VCaP (cell line): Measurements from ENCODE around the gene LPIN1.

ENCODE experiments used
- H3K27ac ChIP-seq: fragments of 450-650 bp; 2 replicates; pipeline ENCODE4 v1.5.1; 2017
- TF ChIP-seq, protein P1 (sequence below): fragments of 450-650 bp; conservative IDR thresholded peaks from 2 replicates; pipeline ENCODE4 v1.5.1; 2017; ENCODE audit warnings: mild to moderate bottlenecking, moderate library complexity

LPIN1 gene

DNA sequence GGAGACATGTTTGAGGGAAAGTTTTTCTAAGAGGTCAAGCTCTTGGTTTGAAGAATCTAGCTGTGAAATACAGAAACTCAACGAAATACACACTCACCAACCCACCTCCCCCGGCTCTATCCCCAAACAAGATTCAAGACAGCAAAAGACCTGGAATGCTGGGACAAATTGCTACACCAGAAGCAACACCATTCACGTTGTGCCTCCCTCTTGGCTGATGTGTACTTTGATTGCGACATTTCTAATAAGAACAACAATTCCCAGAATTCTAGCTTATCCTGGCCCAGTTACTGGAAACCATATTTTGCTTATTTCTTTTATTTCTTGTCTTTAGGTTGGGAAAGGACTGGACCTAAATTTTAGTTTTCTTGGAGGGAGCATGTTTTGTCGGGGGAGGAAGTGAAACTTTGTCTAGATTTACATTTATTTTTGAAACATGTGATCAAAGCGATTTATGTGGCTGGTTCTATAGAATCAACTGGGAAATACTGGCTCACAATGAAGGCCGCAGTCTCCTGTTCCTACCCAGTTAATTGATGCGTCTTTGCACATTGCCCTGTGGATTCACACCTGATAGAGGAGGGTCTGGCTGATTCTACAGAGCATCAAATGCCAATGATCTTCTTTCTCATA, 29.6 kb upstream of the LPIN1 start:
- no peak overlapping the region for H3K27ac ChIP-seq
- TF ChIP-seq, protein P1, sequence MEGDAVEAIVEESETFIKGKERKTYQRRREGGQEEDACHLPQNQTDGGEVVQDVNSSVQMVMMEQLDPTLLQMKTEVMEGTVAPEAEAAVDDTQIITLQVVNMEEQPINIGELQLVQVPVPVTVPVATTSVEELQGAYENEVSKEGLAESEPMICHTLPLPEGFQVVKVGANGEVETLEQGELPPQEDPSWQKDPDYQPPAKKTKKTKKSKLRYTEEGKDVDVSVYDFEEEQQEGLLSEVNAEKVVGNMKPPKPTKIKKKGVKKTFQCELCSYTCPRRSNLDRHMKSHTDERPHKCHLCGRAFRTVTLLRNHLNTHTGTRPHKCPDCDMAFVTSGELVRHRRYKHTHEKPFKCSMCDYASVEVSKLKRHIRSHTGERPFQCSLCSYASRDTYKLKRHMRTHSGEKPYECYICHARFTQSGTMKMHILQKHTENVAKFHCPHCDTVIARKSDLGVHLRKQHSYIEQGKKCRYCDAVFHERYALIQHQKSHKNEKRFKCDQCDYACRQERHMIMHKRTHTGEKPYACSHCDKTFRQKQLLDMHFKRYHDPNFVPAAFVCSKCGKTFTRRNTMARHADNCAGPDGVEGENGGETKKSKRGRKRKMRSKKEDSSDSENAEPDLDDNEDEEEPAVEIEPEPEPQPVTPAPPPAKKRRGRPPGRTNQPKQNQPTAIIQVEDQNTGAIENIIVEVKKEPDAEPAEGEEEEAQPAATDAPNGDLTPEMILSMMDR, result no peak

DNA sequence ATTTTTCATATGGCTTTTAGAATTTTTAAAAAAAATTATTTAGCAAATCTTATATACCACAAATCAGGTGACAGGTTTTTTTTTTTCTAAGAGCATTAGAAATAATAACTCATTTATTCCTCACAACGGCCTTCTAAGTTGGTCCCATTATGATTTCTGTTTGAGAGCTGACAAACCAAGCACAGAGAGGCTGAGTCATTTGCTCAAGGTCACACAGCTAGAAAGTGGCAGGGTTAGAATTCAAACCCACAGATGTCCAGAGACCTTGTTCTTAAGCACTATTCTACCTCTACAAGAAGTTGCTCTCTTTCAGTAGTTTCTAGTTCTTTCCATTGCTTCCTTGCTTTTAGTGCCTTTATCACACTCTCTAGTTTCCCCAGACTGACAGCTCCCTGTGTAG, 28.8 kb upstream of the LPIN1 start:
- TF ChIP-seq, protein P1, result no peak
- no peak overlapping the region for H3K27ac ChIP-seq

DNA sequence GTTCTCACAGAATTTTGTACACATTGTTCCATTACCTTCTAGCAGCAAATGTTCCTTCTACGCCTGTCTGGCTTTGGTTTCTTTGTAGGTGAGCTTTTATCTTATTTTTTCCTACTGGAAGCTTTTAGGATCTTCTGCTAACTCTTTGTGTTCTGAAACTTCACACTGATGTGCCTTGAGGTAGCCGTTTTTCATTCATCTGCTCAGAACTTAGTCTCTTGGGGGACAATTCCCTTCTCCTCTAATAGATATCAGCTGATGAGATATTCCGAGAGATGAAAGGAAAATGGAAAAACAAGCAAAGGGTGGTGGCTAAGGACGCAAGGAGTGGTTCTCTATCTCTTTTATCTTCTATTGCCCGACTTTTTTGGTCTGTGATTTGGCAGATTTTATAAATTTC, 27.8 kb upstream of the LPIN1 start:
- TF ChIP-seq, protein P1, result no peak
- H3K27ac ChIP-seq, result no peak overlapping the region

DNA sequence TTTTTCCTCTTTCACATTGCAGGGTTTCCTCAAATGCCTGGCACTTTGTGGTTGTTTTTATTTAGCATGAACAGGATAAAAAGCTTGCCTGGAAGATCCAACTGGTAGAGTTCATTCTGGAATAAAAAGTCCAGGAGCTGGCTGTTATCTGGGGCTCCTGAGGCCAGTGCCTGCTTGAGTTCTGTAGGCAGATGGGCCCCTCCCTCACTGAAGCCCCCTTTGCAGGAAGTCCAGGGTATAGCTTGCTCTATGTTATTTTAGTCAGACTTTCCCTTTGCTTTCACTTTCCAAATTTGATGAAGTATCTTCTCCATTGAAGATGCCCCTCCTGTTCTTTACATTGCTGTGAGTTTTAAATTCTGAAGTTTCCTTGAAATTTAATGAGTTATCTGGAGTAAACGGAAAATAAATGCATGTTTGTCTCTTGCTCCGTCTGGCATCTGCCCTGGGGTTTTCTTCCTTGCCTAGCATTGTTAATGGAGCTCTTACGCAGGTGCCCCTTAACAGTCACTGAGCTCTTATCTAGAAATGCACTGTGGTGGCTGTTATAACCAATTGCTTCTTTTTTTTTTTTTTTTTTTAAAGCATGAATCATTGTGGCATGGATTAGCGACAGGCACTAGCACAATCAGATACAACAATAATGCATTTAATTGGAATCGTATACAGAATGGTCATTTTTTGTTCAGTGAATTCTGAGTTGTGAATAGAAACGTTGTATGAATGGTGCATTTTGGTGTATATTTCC, 27.0 kb upstream of the LPIN1 start:
- H3K27ac ChIP-seq, result no peak overlapping the region
- TF ChIP-seq, protein P1, result no peak

DNA sequence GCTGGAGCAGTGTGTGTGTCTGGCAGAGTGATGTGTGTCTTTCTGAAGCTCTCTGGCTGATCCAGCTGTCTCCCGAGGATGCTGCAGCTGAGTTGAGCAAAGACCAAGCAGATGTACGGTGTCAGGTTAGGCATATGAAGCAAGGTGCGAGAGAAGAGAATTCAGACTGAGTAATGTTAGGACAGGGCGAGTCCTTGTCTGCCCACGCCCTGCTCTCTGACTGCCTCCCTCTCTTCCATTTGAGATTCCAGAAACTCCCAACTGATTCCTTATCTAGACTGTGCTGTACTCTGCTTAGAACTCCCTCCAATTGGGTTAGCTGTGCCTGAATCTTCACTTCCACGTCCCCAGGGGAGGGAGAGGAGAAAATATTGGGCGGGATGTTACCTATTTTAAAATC, 25.7 kb upstream of the LPIN1 start:
- no peak overlapping the region for H3K27ac ChIP-seq
- TF ChIP-seq, protein P1, result no peak

DNA sequence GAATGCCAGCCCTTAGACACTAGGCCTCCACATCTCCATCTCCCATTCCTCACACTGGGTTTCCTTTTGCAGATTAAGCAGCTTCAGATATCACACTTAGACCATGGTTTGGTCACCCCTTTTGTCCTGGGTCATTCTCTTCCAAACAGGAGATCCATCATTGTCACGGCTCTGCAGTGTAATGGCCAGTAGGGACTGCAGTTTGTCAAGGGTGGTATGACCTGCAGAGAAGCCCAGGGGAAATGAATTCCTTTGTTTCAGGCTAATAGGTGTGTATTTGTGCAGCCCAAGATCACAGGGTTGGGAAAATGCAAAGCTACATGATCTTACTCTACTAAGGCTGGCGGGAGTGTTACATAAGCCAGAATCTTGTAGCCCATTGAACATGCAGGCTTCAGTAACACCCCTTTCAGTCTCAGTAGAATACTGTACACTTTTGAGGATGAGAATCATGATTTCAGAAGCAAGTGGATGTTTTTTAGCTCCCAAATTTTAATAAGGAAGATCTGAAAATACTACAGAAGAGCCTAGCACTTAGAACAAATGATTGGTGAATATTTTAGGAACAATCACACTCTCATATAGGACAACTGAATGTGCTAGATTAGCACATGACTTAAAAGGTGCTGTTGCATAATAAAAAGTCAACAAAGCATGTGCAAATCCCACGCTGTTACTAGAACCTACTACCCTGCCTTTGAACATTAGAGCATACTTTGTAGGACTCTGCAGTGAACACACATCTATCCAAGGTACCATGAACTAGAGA, 24.0 kb upstream of the LPIN1 start:
- no peak overlapping the region for H3K27ac ChIP-seq
- TF ChIP-seq, protein P1, result no peak

DNA sequence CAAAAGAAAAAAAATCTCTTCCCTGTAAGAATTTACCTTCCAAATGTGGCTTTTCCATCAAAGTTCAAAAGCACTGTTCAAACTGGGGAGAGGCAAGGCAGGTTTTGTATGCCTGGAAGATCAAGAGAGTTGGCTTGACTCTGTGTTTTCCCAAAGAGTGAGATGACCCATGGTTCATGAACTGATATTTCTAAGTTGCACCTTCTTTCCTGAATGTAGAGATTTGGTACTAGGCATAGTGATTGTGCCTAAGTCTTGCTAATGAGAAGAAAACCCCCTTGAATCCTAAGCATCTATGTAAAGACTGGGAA, 23.4 kb upstream of the LPIN1 start:
- TF ChIP-seq, protein P1, result no peak
- H3K27ac ChIP-seq, result no peak overlapping the region
